ENCODE measurements around the gene GNB4. TPM values are rescaled to one million over a fixed set of nuclear protein-coding genes. Genes with fewer than 3 reads are reported as not detected.

GNB4 gene
- total and polyA plus RNA-seq, 9 donors: 4.5 to 19.1 (median 11.6) TPM

DNA sequence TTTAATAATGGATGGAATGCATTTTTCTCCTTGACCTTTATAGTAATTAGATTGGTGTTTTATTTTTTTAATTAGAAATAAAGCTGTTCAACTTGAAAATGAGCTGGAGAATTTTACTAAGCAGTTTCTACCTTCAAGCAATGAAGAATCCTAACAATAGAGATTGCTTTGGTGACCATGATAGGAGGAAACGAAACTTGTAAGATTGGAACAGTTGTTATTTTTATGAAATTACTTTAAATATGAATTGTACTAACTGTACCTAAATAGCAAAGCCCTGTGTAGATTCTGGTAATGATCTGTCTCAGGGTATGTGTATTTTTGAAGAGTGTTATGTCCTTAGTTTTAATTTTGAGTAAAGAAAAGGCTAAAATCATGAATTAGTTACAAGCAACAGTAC lies 59.4 kb downstream of the GNB4 start:
- Histone ChIP-seq H3K27ac (no peak overlapping the region), H3K4me3 (no peak overlapping the region)

DNA sequence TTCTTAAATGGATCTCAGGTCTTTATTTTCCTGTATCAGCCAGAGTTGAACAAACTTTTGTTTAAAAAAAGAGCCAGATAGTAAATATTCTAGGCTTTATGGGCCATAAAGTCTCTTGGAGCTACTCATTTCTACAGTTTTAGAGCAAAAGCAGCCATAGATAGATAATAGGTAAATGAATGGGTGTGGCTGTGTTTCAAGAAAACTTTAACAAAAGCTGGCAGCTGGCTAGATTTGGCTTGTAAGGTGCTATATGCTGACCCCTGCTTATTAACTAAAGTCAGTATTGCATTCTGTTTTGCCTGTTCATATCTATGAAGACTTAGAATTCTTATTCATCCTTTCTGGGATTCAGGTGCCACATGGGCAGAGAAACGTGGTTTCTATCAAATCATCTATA lies 74.8 kb downstream of the GNB4 start:
- Histone ChIP-seq H3K27me3 (no peaks in the 10 kb centered on the region), H3K36me3 (no peaks in the 10 kb centered on the region), H3K27ac (no peak overlapping the region), H3K4me3 (no peak overlapping the region), H3K4me1 (ENCODE audit: insufficient read depth) (no peaks in the 10 kb centered on the region), H3K9me3 (no peaks in the 10 kb centered on the region)
- no peak for TF ChIP-seq POLR2A (IDR thresholded peaks at IDR 0.05)
- TF ChIP-seq, protein P1, sequence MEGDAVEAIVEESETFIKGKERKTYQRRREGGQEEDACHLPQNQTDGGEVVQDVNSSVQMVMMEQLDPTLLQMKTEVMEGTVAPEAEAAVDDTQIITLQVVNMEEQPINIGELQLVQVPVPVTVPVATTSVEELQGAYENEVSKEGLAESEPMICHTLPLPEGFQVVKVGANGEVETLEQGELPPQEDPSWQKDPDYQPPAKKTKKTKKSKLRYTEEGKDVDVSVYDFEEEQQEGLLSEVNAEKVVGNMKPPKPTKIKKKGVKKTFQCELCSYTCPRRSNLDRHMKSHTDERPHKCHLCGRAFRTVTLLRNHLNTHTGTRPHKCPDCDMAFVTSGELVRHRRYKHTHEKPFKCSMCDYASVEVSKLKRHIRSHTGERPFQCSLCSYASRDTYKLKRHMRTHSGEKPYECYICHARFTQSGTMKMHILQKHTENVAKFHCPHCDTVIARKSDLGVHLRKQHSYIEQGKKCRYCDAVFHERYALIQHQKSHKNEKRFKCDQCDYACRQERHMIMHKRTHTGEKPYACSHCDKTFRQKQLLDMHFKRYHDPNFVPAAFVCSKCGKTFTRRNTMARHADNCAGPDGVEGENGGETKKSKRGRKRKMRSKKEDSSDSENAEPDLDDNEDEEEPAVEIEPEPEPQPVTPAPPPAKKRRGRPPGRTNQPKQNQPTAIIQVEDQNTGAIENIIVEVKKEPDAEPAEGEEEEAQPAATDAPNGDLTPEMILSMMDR (IDR thresholded peaks at IDR 0.05): no peak
- no peak for TF ChIP-seq EP300 (IDR thresholded peaks at IDR 0.05)
- DNase-seq: no peak
- intact Hi-C loops (cut with DNase I): no loop called here
- 91 to 96% (median 92%) methylated on average over 1 of the region's 1 CpG for WGBS, 3 donors

More for the DNA sequence above, 59.4 kb downstream of the GNB4 start:
- TF ChIP-seq EP300 (IDR thresholded peaks at IDR 0.05) (no peak), POLR2A (IDR thresholded peaks at IDR 0.05) (no peak)
- TF ChIP-seq, protein P1 (IDR thresholded peaks at IDR 0.05): no peak
- Histone ChIP-seq H3K9me3 (no peaks in the 10 kb centered on the region), H3K36me3 (no peaks in the 10 kb centered on the region), H3K4me1 (ENCODE audit: insufficient read depth) (no peaks in the 10 kb centered on the region), H3K27me3 (no peaks in the 10 kb centered on the region)
- intact Hi-C loops (cut with DNase I): no loop called here
- DNase-seq: no peak
- 22 to 34% (median 24%) methylated on average over 1 of the region's 1 CpG for WGBS, 3 donors

DNA sequence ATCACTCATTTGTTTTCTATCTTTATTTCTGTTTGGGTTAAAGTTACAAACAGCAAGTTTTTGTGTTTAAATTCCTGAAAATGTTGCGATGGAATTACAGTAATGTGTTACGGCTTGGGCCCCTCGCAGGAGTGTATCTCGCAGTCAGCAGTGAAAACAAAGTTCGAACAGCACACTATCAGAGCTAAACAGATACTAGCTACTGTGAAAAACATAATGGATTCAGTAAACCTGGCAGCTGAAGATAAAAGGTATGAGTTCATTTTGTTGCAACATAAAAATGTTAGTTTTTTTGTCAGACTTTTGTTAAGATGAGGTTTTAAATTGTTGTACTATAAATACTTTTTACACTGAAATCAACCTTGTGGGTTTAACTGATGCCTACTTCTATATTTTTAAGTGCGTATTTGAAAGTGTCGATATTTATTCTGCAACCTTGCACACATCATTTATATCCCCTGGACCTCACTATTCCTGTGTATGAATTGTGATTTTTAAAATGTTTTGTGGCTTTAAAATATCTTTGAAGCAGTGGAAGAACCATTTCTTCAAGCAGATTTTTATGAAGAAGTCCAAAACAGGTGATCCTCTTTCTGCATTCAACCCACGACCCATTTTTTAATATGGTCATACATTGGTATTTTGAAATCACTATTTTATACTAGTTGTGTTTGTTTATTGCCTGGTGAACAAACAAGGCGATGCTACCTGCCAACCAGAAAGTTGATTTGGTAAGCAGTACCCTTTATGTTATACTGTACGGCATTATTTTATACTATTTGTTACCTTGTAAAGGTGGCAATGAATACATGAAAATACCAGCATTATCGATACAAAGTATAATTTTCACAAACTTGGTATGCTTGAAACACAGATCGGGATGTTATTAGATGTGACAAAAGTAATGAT lies 75.9 kb downstream of the GNB4 start:
- intact Hi-C loops (cut with DNase I): no loop called here
- DNase-seq: no peak
- H3K4me3 ChIP-seq: no peak overlapping the region
- H3K27ac ChIP-seq: no peak overlapping the region
- WGBS, 3 donors: 54 to 64% (median 58%) methylated on average over 12 of the region's 12 CpGs
- H3K4me1 ChIP-seq (ENCODE audit: insufficient read depth): no peaks in the 10 kb centered on the region
- H3K36me3 ChIP-seq: no peaks in the 10 kb centered on the region
- no peaks in the 10 kb centered on the region for H3K27me3 ChIP-seq
- TF ChIP-seq POLR2A (IDR thresholded peaks at IDR 0.05) (no peak), EP300 (IDR thresholded peaks at IDR 0.05) (no peak)
- TF ChIP-seq, protein P1 (IDR thresholded peaks at IDR 0.05): no peak
- H3K9me3 ChIP-seq: no peaks in the 10 kb centered on the region

DNA sequence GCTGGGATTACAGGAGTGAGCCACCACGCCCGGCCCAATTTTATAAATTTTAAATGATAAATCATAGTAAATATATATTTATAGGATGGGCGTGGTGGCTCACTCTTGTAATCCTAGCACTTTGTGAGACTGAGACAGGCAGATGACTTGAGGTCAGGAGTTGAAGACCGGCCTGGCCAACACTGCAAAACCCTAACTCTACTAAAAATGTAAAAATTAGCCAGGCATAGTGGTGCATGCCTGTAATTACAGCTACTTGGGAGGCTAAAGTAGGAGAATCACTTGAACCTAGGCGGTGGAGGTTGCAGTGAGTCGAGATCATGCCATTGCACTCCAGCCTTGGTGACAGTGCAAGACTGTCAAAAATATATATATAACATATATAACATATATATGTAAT lies 77.3 kb downstream of the GNB4 start:
- no peak overlapping the region for H3K4me3 ChIP-seq
- no peaks in the 10 kb centered on the region for H3K4me1 ChIP-seq (ENCODE audit: insufficient read depth)
- no peak for TF ChIP-seq POLR2A (IDR thresholded peaks at IDR 0.05)
- TF ChIP-seq, protein P1 (IDR thresholded peaks at IDR 0.05): no peak
- no peak for TF ChIP-seq EP300 (IDR thresholded peaks at IDR 0.05)
- H3K27ac ChIP-seq: no peak overlapping the region
- no peaks in the 10 kb centered on the region for H3K27me3 ChIP-seq
- 95 to 98% (median 98%) methylated on average over 6 of the region's 6 CpGs for WGBS, 3 donors
- H3K36me3 ChIP-seq: no peaks in the 10 kb centered on the region
- H3K9me3 ChIP-seq: no peaks in the 10 kb centered on the region
- intact Hi-C loops (cut with DNase I): no loop called here
- DNase-seq: no peak

All from ovary (tissue), 9 donors.